IMR-90 (cell line): ENCODE results near the gene SLIT3. TPM values are rescaled to one million over a fixed set of nuclear protein-coding genes. Genes with fewer than 3 reads are reported as not detected.

ENCODE experiments used
- ATAC-seq: fragments of 200-7000 bp; cut with Tn5 transposase; 2 replicates; pipeline ENCODE4 v1.9.1; 2020; ENCODE audit warnings: low read depth, mild to moderate bottlenecking, moderate library complexity
- BruUV-seq: library from RNA; stranded (reverse); fragments of 400-500 nt; replicated peaks from 2 replicates; lab custom pipeline; 2021; lab: Mats Ljungman, UMichigan
- CTCF ChIA-PET: fragments of 300-600 bp; formaldehyde crosslinking; extraction: SDS; loops from one replicate; lab custom pipeline; 2021; ENCODE audit warnings: antibody characterized with exemption; lab: Yijun Ruan, JAX
- POLR2A ChIA-PET: fragments of 300-600 bp; sonication (Branson Sonifier 250); formaldehyde crosslinking; loops from one replicate; lab custom pipeline; 2022; ENCODE audit warnings: antibody characterized with exemption; ENCODE audit not compliant: unreplicated experiment; lab: Charles Lee
- DNase-seq: peaks from one replicate; pipeline ENCODE4 v3.0.0; 2013
- H2AFZ ChIP-seq: replicated peaks from 2 replicates; pipeline ENCODE3; 2013; ENCODE audit warnings: low read length, mild to moderate bottlenecking; ENCODE audit not compliant: poor library complexity
- H2AK5ac ChIP-seq: 2 replicates; pipeline ENCODE4 v1.6.1; 2013; ENCODE audit warnings: low read depth, low read length, inconsistent platforms
- H2AK9ac ChIP-seq: replicated peaks from 2 replicates; pipeline ENCODE3; 2013; ENCODE audit warnings: mild to moderate bottlenecking, low read depth, low read length, moderate library complexity; ENCODE audit not compliant: poor library complexity
- H2BK120ac ChIP-seq: 2 replicates; pipeline ENCODE4 v1.6.1; 2013; ENCODE audit warnings: low read depth, low read length, inconsistent platforms
- H2BK15ac ChIP-seq: 3 replicates; pipeline ENCODE4 v1.6.1; 2013; ENCODE audit warnings: low read depth, low read length, inconsistent platforms
- H2BK20ac ChIP-seq: 2 replicates; pipeline ENCODE4 v1.6.1; 2013; ENCODE audit warnings: low read depth, mild to moderate bottlenecking, inconsistent platforms, low read length, moderate library complexity
- H2BK5ac ChIP-seq: 2 replicates; pipeline ENCODE4 v1.6.1; 2013; ENCODE audit warnings: mild to moderate bottlenecking, low read depth, low read length, inconsistent platforms; ENCODE audit not compliant: poor library complexity, severe bottlenecking
- H3K14ac ChIP-seq: replicated peaks from 2 replicates; pipeline ENCODE4 v1.6.1; 2013; ENCODE audit warnings: low read depth, low read length, inconsistent platforms
- H3K18ac ChIP-seq: 2 replicates; pipeline ENCODE4 v1.6.1; 2013; ENCODE audit warnings: low read depth, low read length, control low read depth
- H3K23ac ChIP-seq: 2 replicates; pipeline ENCODE4 v1.6.1; 2013; ENCODE audit warnings: low read depth, low read length, inconsistent platforms
- H3K27ac ChIP-seq: 2 replicates; pipeline ENCODE4 v1.5.1; 2013; ENCODE audit warnings: mild to moderate bottlenecking, control low read depth, low read length; ENCODE audit not compliant: insufficient read depth
- H3K27me3 ChIP-seq: 2 replicates; pipeline ENCODE4 v1.6.1; 2013; ENCODE audit warnings: low read length; ENCODE audit not compliant: control insufficient read depth, insufficient read depth
- H3K36me3 ChIP-seq: 2 replicates; pipeline ENCODE4 v1.6.1; 2013; ENCODE audit warnings: low read length, mixed read lengths; ENCODE audit not compliant: control insufficient read depth, insufficient read depth
- H3K4ac ChIP-seq: 2 replicates; pipeline ENCODE4 v1.6.1; 2013; ENCODE audit warnings: low read depth, low read length, inconsistent platforms
- H3K4me1 ChIP-seq: 2 replicates; pipeline ENCODE4 v1.6.1; 2013; ENCODE audit warnings: low read length, mixed read lengths; ENCODE audit not compliant: control insufficient read depth, insufficient read depth
- H3K4me2 ChIP-seq: 2 replicates; pipeline ENCODE4 v1.6.1; 2013; ENCODE audit warnings: low read depth, mild to moderate bottlenecking, control low read depth, low read length, moderate library complexity
- H3K4me3 ChIP-seq: 2 replicates; pipeline ENCODE4 v1.5.1; 2013; ENCODE audit warnings: low read depth, mild to moderate bottlenecking, control low read depth, low read length, moderate library complexity; ENCODE audit not compliant: insufficient read depth
- H3K56ac ChIP-seq: 2 replicates; pipeline ENCODE4 v1.6.1; 2013; ENCODE audit warnings: low read length, inconsistent platforms; ENCODE audit not compliant: insufficient read depth; ENCODE audit errors: extremely low read depth
- H3K79me1 ChIP-seq, 2 experiments: 2 replicates each; pipeline ENCODE4 v1.6.1; 2013; ENCODE audit warnings: low read length in 2 of 2, inconsistent platforms in 1 of 2, low read depth in 1 of 2
- H3K9ac ChIP-seq: 2 replicates; pipeline ENCODE4 v1.6.1; 2013; ENCODE audit warnings: low read depth, low read length, control low read depth
- H3K9me1 ChIP-seq: 2 replicates; pipeline ENCODE4 v1.6.1; 2013; ENCODE audit warnings: low read length, inconsistent platforms; ENCODE audit not compliant: insufficient read depth
- H3K9me3 ChIP-seq: 2 replicates; pipeline ENCODE4 v1.6.1; 2013; ENCODE audit warnings: low read length; ENCODE audit not compliant: control insufficient read depth, insufficient read depth
- H4K20me1 ChIP-seq: 2 replicates; pipeline ENCODE4 v1.6.1; 2013; ENCODE audit warnings: low read length, inconsistent platforms; ENCODE audit not compliant: insufficient read depth
- H4K5ac ChIP-seq: 2 replicates; pipeline ENCODE4 v1.6.1; 2013; ENCODE audit warnings: mild to moderate bottlenecking, low read depth, low read length, control low read depth
- H4K8ac ChIP-seq, 2 experiments: 2 replicates each; pipeline ENCODE4 v1.6.1; 2013; ENCODE audit warnings: low read depth in 2 of 2, low read length in 2 of 2, control low read depth in 1 of 2, inconsistent platforms in 1 of 2
- H4K91ac ChIP-seq: 2 replicates; pipeline ENCODE4 v1.6.1; 2013; ENCODE audit warnings: low read depth, low read length, inconsistent platforms; ENCODE audit not compliant: insufficient read depth
- BHLHE40 ChIP-seq: fragments of 150-350 bp; IDR thresholded peaks from 2 replicates; pipeline ENCODE4 v1.6.1; 2016; ENCODE audit warnings: mild to moderate bottlenecking, low read depth, low read length
- CEBPB ChIP-seq: IDR thresholded peaks from 2 replicates; pipeline ENCODE4 v1.6.1; 2012; ENCODE audit warnings: low read depth, low read length, improper control_type of control experiment
- CHD1 ChIP-seq: IDR thresholded peaks from 2 replicates; pipeline ENCODE4 v1.6.1; 2012; ENCODE audit warnings: low read depth, low read length, improper control_type of control experiment
- CTCF ChIP-seq: conservative IDR thresholded peaks from 2 replicates; pipeline ENCODE4 v1.5.1; 2012; ENCODE audit warnings: mild to moderate bottlenecking, low read depth, low read length, improper control_type of control experiment
- ELK1 ChIP-seq: fragments of 150-350 bp; IDR thresholded peaks from 2 replicates; pipeline ENCODE4 v1.6.1; 2016; ENCODE audit warnings: low read depth, mild to moderate bottlenecking, low read length, moderate library complexity, borderline replicate concordance
- FOS ChIP-seq: fragments of 150-350 bp; IDR thresholded peaks from 2 replicates; pipeline ENCODE4 v1.6.1; 2016; ENCODE audit warnings: low read depth, low read length
- MAFK ChIP-seq: IDR thresholded peaks from 2 replicates; pipeline ENCODE4 v1.6.1; 2012; ENCODE audit warnings: low read depth, low read length, improper control_type of control experiment
- MAZ ChIP-seq: IDR thresholded peaks from 2 replicates; pipeline ENCODE4 v1.6.1; 2012; ENCODE audit warnings: low read depth, mild to moderate bottlenecking, low read length, improper control_type of control experiment, moderate library complexity, borderline replicate concordance
- MXI1 ChIP-seq: IDR thresholded peaks from 2 replicates; pipeline ENCODE4 v1.6.1; 2012; ENCODE audit warnings: low read depth, mild to moderate bottlenecking, low read length, moderate library complexity, borderline replicate concordance
- NFE2L2 ChIP-seq: fragments of 150-350 bp; IDR thresholded peaks from 2 replicates; pipeline ENCODE4 v1.6.1; 2016; ENCODE audit warnings: low read depth, mild to moderate bottlenecking, low read length
- POLR2A ChIP-seq: IDR thresholded peaks from 2 replicates; pipeline ENCODE4 v1.6.1; 2012; ENCODE audit warnings: mild to moderate bottlenecking, low read depth, low read length
- RAD21 ChIP-seq: IDR thresholded peaks from 2 replicates; pipeline ENCODE4 v1.6.1; 2012; ENCODE audit warnings: low read length, improper control_type of control experiment
- RCOR1 ChIP-seq: IDR thresholded peaks from 2 replicates; pipeline ENCODE4 v1.6.1; 2012; ENCODE audit warnings: mild to moderate bottlenecking, low read length, improper control_type of control experiment; ENCODE audit not compliant: insufficient replicate concordance
- RFX5 ChIP-seq: IDR thresholded peaks from 2 replicates; pipeline ENCODE4 v1.8.0; 2012; ENCODE audit warnings: low read depth, mild to moderate bottlenecking, low read length, moderate library complexity
- SMC3 ChIP-seq: fragments of 150-350 bp; IDR thresholded peaks from 2 replicates; pipeline ENCODE4 v1.6.1; 2016; ENCODE audit warnings: low read depth, mild to moderate bottlenecking, antibody characterized with exemption, low read length, moderate library complexity
- USF2 ChIP-seq: fragments of 150-350 bp; IDR thresholded peaks from 2 replicates; pipeline ENCODE4 v1.6.1; 2017; ENCODE audit warnings: mild to moderate bottlenecking, antibody characterized with exemption, low read length, low read depth
- WGBS, 2 experiments: methylation state at CpG; one replicate each; pipeline versions ENCODE4 v1.1.5 to v1.1.7; 2013; ENCODE audit warnings: missing lambda C conversion rate in 2 of 2; ENCODE audit not compliant: insufficient read length in 1 of 2; ENCODE audit errors: extremely low coverage in 2 of 2; 5-methylcytosine and 5-hydroxymethylcytosine counted together
- dilution Hi-C: fragments of 300-500 bp; cut with HindIII; formaldehyde crosslinking; loops from one replicate; pipeline ENCODE4 v1.14.3; 2018; ENCODE audit warnings: low sequenced_read_pairs; ENCODE audit not compliant: unreplicated experiment
- in situ Hi-C: fragments of 300-500 bp; cut with MboI; formaldehyde crosslinking; loops from 3 replicates; pipeline ENCODE4 v1.14.3; 2019; ENCODE audit warnings: low sequenced_read_pairs, inconsistent platforms, mixed read lengths
- intact Hi-C: fragments of 100-400 bp; cut with micrococcal nuclease; formaldehyde crosslinking; loops from 2 replicates; pipeline ENCODE4 v1.10.0; 2022
- polyA plus RNA-seq, 3 experiments: library from polyadenylated mRNA; depleted of rRNA; stranded (reverse); fragments of >200 nt; gene quantifications; 2 replicates each; pipeline ENCODE4 v1.2.3, GENCODE V29; 2012; ENCODE audit warnings: low replicate concordance in 1 of 3
- total RNA-seq: library from RNA; depleted of rRNA; stranded (reverse); fragments of >200 nt; gene quantifications from 2 replicates; pipeline ENCODE4 v1.2.3, GENCODE V29; 2012

Gene SLIT3
- total and polyA plus RNA-seq, 2 of the 4 experiments (the other 2 are of a cell fraction): 0.18 to 0.50 TPM

GRCh38 chr5:168679515-168679920 is 621.4 kb downstream of the SLIT3 start:
- Histone ChIP-seq H3K14ac (no peak overlapping the region), H3K56ac (no peak overlapping the region), H3K4me1 (no peaks in the 10 kb centered on the region), H4K5ac (no peak overlapping the region), H2BK20ac (no peak overlapping the region), H3K9me1 (no peaks in the 10 kb centered on the region), H3K79me1 (no peaks in the 10 kb centered on the region), H3K4ac (no peak overlapping the region), H2AFZ (peak overlapping the region; percentile 80), H4K91ac (no peak overlapping the region), H2AK9ac (peak overlapping the region; percentile 82), H3K23ac (no peak overlapping the region), H2BK15ac (no peak overlapping the region), H4K8ac (no peak overlapping the region), H2BK120ac (no peak overlapping the region), H3K18ac (no peak overlapping the region), H3K9me3 (no peaks in the 10 kb centered on the region), H2BK5ac (no peak overlapping the region), H3K27ac (no peak overlapping the region), H2AK5ac (no peak overlapping the region), H3K9ac (no peak overlapping the region), H3K4me3 (no peak overlapping the region), H3K36me3 (no peaks in the 10 kb centered on the region), H4K20me1 (no peaks in the 10 kb centered on the region), H3K4me2 (no peak overlapping the region), H3K27me3 (no peaks in the 10 kb centered on the region; the same call in 1 of the 2 replicates)
- intact Hi-C loops: loop anchor here (1.0 to 5.0 kb wide), 6 partner anchors 268 to 902 kb away; no protein-coding TSS in a partner anchor
- ChIA-PET POLR2A (no interaction called here), CTCF (interaction anchor here (0.6 kb wide), 2 partner anchors 16 to 466 kb away, joined by 3 read pairs; no protein-coding TSS in a partner anchor)
- in situ Hi-C loops: loop anchor here (10.0 to 25.0 kb wide), 2 partner anchors 625 to 883 kb away; partner anchors contain the start of gene SLIT3
- peak; percentile 82 for ATAC-seq
- no TSS peak for BruUV-seq
- WGBS, 2 experiments: no CpG with 5 or more reads among the region's 9 CpGs
- DNase-seq: peak; percentile 70
- no peak for TF ChIP-seq MAZ
- TF ChIP-seq CTCF: peak; percentile 83
- no peak for TF ChIP-seq CEBPB
- no peak for TF ChIP-seq NFE2L2
- no peak for TF ChIP-seq MAFK
- no peak for TF ChIP-seq RCOR1
- peak; percentile 84 for TF ChIP-seq RAD21
- no peak for TF ChIP-seq POLR2A
- TF ChIP-seq SMC3: peak; percentile 61
- TF ChIP-seq MXI1: no peak
- TF ChIP-seq BHLHE40: no peak
- TF ChIP-seq FOS: no peak
- TF ChIP-seq CHD1: no peak
- no peak for TF ChIP-seq RFX5
- no peak for TF ChIP-seq USF2
- no peak for TF ChIP-seq ELK1
- dilution Hi-C loops: no loop called here
